ENCODE data around the gene TBC1D10B.
"Not testable (repeated sequence)": the region's sequence is repeated elsewhere in the genome, so short reads cannot be mapped to it uniquely, and the experiment has no call there.

The TBC1D10B gene

DNA sequence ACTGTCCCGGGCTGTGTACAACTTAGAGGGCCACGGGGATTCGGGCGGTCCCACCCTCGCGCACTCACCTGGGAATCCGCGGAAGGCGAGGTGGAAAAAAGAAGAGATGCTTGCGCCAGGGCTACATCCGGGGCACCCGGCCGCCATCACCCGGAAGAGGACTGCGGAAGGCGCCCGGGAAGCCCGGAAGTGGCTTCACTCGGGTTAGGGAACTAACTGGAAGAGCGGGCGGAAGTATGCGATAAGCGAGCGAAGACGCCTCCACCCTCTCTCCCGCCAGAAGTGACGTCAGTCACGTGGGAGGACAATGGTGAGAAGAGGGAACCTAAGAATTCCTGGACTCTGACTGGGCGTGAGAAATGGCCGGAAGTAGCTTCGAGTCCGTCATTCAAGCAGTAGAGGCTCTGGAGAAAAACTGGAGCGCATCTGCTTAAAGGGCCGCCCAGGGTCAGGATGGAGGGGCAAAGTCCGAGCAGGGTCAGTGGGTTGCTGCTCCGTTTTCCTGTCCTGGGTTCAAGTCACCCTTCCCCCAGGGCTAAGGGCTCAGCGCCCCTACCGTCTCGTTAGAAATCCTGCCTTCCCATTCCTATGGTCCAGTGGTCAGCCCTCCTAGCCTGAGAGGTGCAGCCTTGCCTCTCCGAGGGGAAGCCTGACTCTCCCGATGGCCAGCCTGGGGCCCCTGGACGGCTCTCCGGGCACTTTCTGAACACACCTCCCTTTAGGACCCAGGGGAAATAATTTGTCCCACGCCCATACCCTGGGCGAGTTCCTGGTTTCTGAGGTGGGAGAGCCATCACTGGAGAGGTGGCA lies 14.9 kb downstream of the TBC1D10B start, which contains the start of gene CD2BP2:
CD2BP2 (minus strand) TSS at position 165 of the 810 bp plus-strand sequence. CDS start 627 bp downstream, outside the sequence.
- DNase-seq (ENCODE audit: low read depth in 2 of 2): peak; percentile 86 to 88

DNA sequence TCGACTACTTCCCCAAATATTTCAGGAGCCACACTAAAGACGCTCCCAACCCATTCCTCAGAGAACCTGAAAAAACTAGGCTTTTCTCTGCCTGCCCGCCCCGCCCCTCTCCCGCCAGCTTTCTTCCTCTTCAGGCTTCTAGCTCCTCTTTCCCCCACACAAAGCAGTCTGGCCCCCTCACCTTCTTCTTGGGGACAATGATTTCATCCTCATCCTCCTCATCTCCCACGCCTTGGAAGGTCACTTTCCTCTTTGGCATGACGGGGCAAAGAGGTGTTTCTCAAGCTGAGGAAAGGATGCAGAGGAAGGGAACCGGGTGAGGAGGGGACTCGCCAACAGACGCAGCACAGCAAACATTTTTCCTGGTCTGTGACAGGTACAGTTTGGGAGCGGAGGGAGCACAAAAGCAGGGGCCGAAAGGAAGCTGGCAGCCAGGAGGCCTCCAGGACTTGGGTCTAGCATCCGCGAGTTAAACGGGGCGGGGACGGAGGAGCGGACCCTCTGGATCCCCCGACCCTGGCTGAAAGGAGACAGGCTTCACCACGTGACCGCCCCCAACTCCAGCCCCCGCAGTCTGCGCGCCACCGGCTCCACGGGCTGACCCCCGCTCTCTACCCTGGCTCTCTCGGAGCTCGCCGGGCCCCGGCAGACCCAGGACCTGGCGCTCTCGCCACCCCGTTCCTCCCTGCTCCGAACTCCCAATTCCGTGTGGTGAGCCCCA lies 15.7 kb downstream of the TBC1D10B start:
- no peak for DNase-seq (ENCODE audit: low read depth in 2 of 2)

DNA sequence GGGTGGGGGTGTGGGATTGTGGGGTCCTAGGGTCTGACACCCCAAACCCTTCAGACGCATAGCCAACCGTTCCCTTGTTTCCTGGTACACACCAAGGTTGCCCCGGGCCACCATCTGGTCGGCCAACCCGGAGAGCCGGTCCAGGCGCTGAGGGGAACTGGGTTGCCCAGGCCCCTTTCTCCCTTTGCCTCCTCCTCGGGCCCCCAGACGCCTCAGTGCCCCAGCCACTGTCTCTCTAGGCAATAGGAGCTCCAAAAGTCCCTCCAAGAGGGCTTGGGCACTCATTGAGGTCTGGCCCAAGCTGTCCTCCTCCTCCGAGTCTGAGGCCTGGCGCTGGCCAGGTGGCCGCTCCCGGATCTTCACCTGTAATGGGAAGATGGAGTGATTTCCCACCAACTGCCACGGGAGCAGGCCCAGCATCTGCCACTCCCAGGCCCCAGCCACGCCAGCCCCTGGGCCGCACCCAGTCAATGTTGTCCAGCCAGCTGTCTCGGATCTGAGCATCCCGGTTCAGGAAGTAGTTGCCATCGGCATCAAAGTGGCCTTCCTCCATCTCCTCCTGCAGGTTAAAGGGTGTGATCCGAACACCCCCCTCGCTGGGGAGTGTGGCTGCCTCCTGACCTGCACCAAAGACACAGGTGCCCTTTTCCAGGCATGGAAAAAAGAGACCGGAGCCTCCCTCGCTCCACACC lies 16.7 kb downstream of the TBC1D10B start:
- no peak for DNase-seq (ENCODE audit: low read depth in 2 of 2)

DNA sequence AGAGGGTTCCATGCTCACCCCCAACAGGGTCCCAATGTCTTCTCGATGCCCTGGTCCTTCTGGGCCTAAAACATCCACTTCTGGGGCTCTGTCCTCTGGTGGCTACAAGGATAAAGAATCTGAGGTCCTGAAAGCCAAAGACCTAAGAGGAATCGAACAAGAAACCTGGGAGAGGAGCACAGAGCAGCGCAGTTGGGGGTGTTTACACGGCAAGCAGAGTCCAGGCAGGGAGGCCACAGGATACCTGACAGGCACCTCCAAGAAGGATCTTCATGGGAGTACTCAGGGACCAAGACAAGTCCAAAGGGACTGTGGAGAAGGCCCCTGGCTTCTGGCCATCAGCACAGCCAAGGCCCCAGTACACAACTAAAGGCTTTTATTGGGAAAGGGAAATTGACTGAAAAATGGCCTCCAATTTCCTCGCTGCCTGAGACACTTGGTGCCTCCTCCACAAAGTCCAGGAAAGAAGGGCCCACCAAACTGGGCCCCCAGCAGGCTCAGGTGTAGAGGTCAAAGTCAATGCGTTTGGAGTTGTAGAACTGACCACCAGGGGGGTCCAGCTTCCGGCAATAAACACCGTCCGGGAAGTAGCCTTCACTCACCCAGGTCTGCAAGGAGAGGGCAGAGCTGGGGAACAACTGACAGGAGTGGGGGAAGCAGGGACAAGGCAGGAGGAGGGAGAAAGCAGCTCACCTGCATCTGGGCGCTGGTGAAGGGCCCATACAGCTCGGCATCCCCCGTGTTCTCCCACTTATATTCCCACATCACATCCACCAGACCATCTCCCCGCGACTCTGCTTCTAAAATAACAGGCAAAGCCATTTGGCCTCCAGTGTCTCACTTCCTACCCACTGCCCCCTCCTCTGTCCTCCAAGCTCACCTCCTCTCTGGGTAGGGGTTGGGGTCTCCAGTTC lies 17.5 kb downstream of the TBC1D10B start:
- no peak for DNase-seq (ENCODE audit: low read depth in 2 of 2)

DNA sequence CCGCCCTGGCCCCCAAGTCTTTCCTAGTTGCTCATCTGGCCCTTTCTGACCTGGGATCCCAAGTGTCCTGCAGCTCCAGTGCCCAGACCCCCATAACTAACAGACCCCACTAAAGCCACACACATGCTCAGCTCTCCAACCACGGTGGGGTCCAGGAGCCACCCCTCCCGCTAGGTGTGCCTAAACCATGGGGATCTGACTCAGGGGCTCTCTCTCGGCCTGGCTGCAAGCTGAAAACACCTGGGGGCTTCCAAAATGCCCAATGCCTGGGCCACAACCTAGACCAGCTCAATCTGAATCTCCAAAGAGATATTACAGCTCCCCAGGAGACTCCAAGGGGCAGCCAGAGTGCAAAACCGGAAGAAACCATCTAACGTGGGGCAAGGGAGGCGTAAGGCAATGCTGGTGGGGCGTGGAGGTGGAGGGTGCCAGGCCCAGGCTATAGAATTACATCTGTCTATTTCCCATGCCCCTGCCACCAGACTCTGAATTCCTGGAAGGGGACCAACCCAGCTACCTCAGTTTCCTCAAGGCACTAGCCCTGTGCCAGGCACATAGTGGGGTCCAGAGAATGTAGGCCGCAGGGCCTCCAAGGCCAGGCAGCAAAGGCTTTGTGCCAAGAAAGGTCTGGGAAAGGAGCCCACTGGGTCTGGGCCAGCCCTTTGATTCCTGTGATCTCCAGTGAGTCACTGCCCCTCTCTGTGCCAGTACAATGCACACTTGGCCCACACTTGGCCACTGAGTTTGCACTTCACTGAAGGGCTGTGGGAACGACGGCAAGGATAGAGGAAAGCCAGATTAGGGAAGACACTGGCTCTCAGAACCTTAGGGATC lies 18.5 kb downstream of the TBC1D10B start:
- DNase-seq (ENCODE audit: low read depth in 2 of 2): no peak

DNA sequence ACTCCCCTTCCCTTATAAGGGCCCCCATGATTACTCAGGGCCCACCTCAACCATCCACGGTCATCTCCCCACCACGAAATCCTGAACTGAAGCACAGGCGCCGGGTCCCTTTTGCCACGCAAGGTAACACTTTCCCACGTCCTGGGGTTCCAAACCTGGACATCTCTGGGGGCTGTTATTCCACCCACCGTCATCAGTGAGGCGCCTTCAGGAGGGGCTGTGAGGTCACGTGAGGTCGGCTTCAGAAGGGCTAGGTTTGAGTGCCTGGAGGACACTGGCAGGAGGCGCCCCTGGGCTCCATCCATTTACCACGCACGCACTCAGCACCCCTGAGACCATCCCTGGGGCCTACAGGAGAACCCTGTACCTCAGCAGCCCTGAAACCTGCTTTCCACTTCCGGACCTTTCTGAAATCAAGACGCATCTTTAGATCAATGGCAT lies 19.3 kb downstream of the TBC1D10B start:
- DNase-seq (ENCODE audit: low read depth in 2 of 2): no peak

DNA sequence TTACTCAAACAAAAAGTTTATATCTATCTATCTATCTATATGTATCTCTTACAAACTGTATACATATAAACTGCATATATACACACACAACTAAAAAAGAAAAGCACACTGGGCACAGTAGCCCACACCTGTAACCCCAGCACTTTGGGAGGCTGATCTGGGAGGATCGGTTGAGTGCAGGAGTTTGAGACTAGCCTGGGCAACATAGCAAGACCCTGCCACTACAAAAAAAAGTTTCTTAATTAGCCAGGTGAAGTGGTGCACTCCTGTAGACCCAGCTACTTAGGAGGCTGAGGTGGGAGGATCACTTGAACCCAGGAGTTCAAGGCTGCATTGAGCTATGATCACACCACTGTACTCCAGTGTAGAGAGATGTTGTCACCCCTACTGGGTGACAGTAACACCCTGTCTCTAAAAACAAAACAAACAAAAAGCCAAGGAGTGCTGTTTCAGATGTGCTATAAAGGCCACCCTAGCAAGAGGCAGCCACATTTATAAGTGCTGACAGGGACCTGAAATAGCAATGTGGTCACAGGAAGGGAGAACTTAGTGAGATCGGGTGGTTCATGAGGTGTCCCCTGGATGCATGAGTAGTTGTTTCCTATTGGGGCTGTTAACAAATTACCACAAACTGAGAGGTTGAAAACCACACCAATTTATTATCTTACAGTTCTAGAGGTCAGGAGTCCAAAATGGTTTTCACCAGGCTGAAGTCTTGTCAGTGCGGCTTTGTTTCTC lies 20.0 kb downstream of the TBC1D10B start:
- DNase-seq (ENCODE audit: low read depth in 2 of 2): peak in 1 of 2 donors; percentile 34

DNA sequence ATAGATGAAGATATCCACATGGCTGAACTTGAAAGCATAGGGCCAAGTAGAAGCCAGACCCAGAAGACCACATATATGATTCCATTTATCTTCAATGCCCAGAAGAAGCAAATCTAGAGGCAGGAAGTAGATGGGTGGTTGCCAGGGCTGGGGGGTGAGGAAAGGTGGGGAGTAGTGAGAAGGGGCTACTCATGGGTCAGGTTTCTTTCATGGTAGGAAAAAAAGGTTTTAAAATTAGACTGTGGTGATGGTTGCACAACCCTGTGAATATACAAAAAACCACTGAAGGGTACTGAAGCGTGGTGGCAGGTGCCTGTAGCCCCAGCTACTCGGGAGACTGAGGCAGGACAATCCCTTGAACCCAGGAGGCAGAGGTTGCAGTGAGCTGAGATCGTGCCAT lies 20.6 kb downstream of the TBC1D10B start:
- no peak for DNase-seq (ENCODE audit: low read depth in 2 of 2)

DNA sequence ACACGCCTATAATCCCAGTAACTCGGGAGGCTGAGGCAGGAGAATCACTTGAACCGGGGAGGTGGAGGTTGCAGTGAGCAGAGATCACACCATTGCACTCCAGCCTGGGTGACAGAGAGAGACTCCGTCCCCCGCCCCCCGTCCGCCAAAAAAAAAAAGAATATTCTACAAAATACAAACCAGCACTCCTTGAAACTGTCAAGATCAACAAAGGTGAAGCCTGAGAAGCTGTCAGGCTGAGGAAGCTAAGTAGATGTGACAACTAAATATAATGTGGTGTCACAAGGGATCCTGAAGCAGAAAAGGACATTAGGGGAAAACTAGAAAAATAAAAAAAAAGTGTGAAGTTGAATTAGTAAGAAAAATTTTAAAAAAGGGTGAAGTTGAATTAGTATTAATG lies 21.4 kb downstream of the TBC1D10B start:
- no peak for DNase-seq (ENCODE audit: low read depth in 2 of 2)

DNA sequence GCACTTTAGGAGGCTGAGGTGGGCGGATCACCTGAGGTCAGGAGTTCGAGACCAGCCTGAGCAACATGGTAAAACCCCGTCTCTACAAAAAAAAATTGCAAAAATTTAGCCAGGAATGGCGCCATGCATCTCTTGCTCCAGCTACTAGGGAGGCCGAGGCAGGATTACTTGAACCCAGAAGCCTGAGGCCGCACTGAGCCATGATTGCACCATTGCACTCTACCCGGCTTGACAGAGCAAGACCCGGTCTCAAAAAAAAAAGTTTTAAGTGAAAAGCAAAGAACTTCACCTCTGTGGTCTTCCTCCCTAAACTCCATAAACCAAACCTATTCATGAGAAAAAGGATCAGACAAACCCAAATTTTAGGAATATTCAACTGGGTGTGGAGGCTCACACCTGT lies 22.2 kb downstream of the TBC1D10B start:
- DNase-seq (ENCODE audit: low read depth in 2 of 2): no peak

DNA sequence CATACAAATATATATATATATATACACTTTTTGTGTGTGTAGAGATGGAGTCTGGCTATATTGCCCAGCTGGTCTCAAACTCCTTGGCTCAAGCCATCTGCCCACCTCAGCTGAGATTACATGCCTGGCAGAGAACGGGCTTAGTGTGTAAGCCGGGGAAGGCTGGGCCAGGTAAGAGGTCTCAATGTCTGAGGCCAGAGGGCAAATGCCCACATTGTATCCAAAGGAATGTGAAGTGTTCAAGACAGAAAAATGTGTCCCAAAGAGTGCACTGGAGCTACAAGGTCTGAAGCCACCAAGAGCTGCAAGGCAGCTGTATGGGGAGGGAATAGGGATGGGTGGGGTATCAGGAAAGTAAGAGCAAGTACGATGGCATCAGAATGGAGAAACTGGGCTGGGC lies 24.0 kb downstream of the TBC1D10B start:
- DNase-seq (ENCODE audit: low read depth in 2 of 2): no peak

DNA sequence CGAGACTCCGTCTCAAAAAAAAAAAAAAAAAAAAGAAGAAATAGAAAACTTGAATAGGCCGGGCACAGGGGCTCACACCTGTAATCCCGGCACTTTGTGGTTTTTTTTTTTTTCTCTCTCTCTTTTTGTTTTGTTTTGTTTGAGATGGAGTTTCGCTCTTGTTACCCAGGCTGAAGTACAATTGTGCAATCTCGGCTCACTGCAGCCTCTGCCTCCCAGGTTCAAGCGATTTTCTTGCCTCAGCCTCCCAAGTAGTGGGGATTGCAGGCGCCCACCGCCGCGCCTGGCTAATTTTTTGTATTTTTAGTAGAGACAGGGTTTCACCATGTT lies 26.8 kb downstream of the TBC1D10B start:
- not testable (repeated sequence) for DNase-seq (ENCODE audit: low read depth in 2 of 2)

DNA sequence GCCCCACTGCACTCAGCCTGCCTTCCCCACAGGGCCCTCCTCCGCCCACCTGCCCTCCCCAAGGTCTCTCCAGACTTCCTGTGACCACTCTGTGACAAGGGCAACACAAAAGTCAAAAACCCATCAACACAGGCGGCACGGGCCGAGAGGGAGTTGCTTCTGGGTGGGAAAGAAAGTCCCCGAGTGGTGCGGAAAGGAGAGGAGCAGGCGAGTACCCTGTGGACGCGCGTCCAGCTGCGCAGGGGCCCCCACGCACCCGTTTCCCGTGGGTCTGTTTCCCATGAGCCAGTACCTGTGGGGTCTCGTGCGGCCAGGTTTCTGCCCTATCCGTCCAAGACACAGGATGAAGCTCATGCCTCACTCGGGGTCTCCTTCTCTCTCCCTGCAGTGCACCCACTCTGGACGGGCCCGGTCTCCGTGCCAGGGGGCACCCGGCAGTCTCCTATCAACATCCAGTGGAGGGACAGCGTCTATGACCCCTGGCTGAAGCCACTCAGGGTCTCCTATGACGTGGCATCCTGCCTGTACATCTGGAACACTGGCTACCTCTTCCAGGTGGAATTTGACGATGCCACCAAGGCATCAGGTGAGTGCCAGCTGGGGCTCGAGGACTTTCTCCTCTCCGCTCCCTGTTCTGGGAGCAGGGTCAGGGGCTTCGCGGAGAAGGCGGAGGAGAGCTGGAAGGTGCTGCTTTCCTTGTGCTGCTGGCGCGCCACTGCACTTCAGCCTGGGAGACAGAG lies 27.4 kb downstream of the TBC1D10B start:
- no peak for DNase-seq (ENCODE audit: low read depth in 2 of 2)

DNA sequence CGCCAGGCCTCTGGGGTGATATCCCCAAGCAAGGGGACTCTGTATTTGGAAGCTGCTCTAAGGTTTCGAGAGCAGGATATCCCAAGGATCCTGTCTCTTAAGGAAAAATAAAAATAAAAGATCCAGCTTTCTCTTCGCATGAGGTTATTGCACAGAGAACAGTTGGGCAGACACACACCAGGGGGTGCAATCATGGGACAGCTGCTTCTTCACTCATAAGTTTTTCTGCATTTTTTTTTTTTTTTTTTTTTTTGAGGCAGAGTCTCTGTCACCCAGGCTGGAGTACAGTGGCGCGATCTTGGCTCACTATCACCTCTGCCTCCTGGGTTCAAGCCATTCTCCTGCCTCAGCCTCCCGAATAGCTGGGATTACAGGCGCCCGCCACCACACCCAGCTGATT lies 28.3 kb downstream of the TBC1D10B start:
- not testable (repeated sequence) for DNase-seq (ENCODE audit: low read depth in 2 of 2)

DNA sequence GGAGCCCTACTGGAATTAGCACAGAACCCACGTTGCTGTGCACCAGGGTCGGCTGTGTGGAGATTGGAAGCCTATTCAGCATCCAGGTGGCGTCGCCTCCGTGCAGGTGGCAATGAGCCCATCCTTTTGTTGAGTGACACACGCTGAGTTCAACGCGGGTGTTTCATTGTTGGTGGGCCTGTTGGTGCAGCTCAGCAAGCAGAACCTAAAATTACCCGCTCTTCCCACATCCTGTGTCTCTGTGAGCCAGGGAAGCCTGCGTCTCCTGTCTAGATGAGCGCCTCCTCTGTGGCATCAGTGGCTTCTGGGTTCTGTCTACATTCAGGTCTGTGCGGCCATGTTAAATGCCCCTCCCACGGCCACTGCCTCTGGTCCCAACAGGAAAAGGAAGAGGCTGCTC lies 29.7 kb downstream of the TBC1D10B start:
- no peak for DNase-seq (ENCODE audit: low read depth in 2 of 2)

DNA sequence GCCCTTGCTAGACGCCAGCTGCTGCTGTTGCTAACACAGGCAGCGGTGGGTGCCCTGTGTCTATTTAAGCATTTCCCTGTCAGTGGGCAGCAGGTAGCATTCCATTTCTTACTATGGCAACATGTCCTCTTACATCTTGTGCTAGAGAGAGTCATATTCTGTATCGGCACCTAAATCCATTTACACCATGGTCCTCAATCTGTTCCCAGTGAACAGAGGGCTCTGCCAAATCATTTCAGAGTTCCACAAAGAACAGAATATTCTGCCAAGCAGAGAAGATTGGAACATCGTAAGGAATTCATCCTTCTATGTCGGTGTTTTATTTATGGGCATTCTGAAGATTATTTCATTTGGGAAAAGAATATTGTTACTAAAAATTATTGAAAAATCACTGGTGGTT lies 31.6 kb downstream of the TBC1D10B start:
- not testable (repeated sequence) for DNase-seq (ENCODE audit: low read depth in 2 of 2)

DNA sequence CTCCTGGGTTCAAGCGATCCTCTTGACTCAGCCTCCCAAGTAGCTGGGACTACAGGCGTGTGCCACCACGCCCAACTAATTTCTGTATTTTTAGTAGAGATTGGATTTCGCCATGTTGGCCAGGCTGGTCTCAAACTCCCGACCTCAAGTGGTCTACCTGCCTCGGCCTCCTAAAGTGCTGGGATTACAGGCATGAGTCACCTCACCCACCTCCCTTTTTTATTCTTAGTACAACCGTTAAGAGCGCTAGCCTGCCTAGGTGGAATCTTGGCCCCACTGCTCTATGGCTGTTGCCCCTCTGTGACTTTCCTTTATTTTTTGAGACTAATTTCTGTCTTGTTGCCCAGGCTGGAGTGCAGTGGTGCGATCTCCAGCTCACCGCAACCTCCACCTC lies 32.3 kb downstream of the TBC1D10B start:
- not testable (repeated sequence) for DNase-seq (ENCODE audit: low read depth in 2 of 2)

DNA sequence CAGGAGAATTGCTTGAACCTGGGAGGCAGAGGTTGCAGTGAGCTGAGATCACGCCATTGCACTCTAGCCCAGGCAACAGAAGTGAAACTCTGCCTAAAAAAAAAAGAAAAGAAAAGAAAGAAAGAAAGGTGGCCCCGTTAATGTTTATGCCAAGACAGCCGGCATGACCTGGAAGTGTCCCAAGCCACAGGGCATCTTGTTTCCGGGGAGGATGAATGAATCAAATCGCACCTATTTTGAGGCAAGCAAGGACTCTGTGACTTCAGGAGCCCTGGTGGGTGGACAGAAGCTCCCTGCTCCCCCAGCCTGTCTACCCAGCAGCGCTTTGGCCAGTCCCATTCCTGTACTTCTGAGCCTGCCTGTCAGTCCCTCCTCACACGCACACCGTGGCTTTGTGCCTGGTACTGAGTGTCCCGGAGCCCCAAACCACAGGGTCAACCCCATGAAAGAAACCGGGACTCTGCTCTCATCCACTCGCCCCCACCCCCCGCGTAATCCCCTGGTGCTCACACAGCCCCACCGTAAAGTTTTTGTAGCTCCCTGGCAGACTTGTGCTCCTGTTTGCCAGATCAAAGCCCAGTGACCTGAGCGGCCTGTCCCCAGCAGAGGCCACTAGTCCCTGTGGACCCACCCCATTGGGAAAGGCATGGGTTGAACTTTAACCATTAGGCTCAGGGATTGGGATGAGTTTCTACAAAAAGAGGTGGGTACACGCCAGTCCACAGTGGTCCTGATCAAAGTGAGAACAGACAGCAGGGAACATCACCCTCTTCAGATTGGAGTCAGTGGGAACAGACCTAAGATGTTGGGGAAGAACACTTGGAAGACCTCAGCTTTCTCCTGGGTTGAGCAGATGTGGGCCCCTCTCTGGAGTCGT lies 34.5 kb downstream of the TBC1D10B start:
- no peak for DNase-seq (ENCODE audit: low read depth in 2 of 2)
